Prostate gland (tissue), 2 donors: ENCODE data around the gene CD3E. TPM values are rescaled to one million over a fixed set of nuclear protein-coding genes. Genes with fewer than 3 reads are reported as not detected.

ENCODE experiments used
- DNase-seq: peaks from one replicate; pipeline ENCODE4 v3.0.0-alpha.2; 2019; ENCODE audit warnings: low spot score
- H3K27ac ChIP-seq, 2 donors: fragments of 200-600 bp; sonication (generic); 2 replicates each; pipeline ENCODE4 v1.5.1; 2017 to 2019
- H3K27me3 ChIP-seq: fragments of 200-600 bp; sonication (generic); replicated peaks from 2 replicates; pipeline ENCODE4 v1.5.1; 2019; ENCODE audit not compliant: insufficient read depth
- H3K36me3 ChIP-seq, 2 donors: fragments of 200-600 bp; sonication (generic); 1 replicate in 1 of 2; 2 replicates in 1 of 2; pipeline versions ENCODE4 v1.5.1 to v1.8.1; 2017 to 2019
- H3K4me1 ChIP-seq: fragments of 200-600 bp; sonication (generic); replicated peaks from 2 replicates; pipeline ENCODE4 v1.5.1; 2019
- H3K4me3 ChIP-seq, 2 donors: fragments of 200-600 bp; sonication (generic); 2 replicates each; pipeline ENCODE4 v1.5.1; 2017 to 2019
- H3K9me3 ChIP-seq: fragments of 200-600 bp; sonication (generic); 2 replicates; pipeline ENCODE4 v1.5.1; 2017
- CTCF ChIP-seq, 4 experiments: fragments of 200-600 bp in 2 of 4; fragments of 450-650 bp in 2 of 4; sonication (generic) in 2 of 4; IDR thresholded peaks; 1 replicate in 3 of 4; 2 replicates in 1 of 4; pipeline ENCODE4 v1.5.1; 2016 to 2019; ENCODE audit warnings: antibody characterized with exemption in 4 of 4, mild to moderate bottlenecking in 2 of 4, moderate library complexity in 2 of 4
- POLR2A ChIP-seq: fragments of 450-650 bp; IDR thresholded peaks from one replicate; pipeline ENCODE4 v1.6.1; 2016; ENCODE audit warnings: antibody characterized with exemption, mild to moderate bottlenecking
- POLR2AphosphoS5 ChIP-seq: sonication (generic); formaldehyde crosslinking; IDR thresholded peaks from one replicate; pipeline ENCODE4 v1.6.1; 2017; ENCODE audit warnings: antibody characterized with exemption
- WGBS: methylation state at CpG from one replicate; pipeline ENCODE4 v1.1.5; 2018; 5-methylcytosine and 5-hydroxymethylcytosine counted together
- intact Hi-C: fragments of 100-400 bp; cut with DNase I; formaldehyde crosslinking; loops from one replicate; pipeline ENCODE4 v1.14.2; 2022
- total RNA-seq, 2 donors: library from RNA; depleted of rRNA; stranded (reverse); fragments of >200 nt; gene quantifications; one replicate each; pipeline ENCODE4 v1.1.0, GENCODE V29; 2016

The CD3E gene
- total RNA-seq, 2 donors from 2014 or later = 2.8 to 4.6 TPM

GRCh38 chr11:118312328-118312727 lies 7.8 kb downstream of the CD3E start:
- TF ChIP-seq POLR2AphosphoS5 (no peak), CTCF (IDR thresholded peaks at IDR 0.05) (no peak), POLR2A (no peak)
- WGBS = 93% methylated on average over 2 of the region's 2 CpGs
- intact Hi-C loops = no loop called here
- Histone ChIP-seq H3K27me3 (no peaks in the 10 kb centered on the region), H3K36me3 (no peaks in the 10 kb centered on the region), H3K4me3 (no peak overlapping the region), H3K4me1 (peaks cover 2% of the 10 kb centered on the region), H3K9me3 (no peaks in the 10 kb centered on the region), H3K27ac (no peak overlapping the region)
- DNase-seq = no peak

GRCh38 chr11:118313242-118313641 lies 8.7 kb downstream of the CD3E start:
- intact Hi-C loops = no loop called here
- Histone ChIP-seq H3K36me3 (no peaks in the 10 kb centered on the region), H3K27ac (no peak overlapping the region), H3K27me3 (no peaks in the 10 kb centered on the region), H3K9me3 (no peaks in the 10 kb centered on the region), H3K4me1 (peaks cover 2% of the 10 kb centered on the region), H3K4me3 (no peak overlapping the region)
- 64% methylated on average over 4 of the region's 4 CpGs for WGBS
- DNase-seq = no peak
- TF ChIP-seq POLR2AphosphoS5 (no peak), CTCF (IDR thresholded peaks at IDR 0.05) (no peak), POLR2A (no peak)

- WGBS = 39% methylated on average over 7 of the region's 7 CpGs
- no peak overlapping the region for H3K4me3 ChIP-seq
- DNase-seq = no peak
- intact Hi-C loops = no loop called here
- TF ChIP-seq POLR2AphosphoS5 (no peak), POLR2A (no peak), CTCF (IDR thresholded peaks at IDR 0.05) (no peak)
- peaks cover 2% of the 10 kb centered on the region for H3K4me1 ChIP-seq
- no peaks in the 10 kb centered on the region for H3K27me3 ChIP-seq
- H3K36me3 ChIP-seq = no peaks in the 10 kb centered on the region
- no peak overlapping the region for H3K27ac ChIP-seq
- H3K9me3 ChIP-seq = no peaks in the 10 kb centered on the region
Measured at GRCh38 chr11:118314988-118315411, 10.5 kb downstream of the CD3E start.

- Histone ChIP-seq H3K27ac (no peak overlapping the region), H3K9me3 (no peaks in the 10 kb centered on the region), H3K4me3 (no peak overlapping the region), H3K36me3 (no peaks in the 10 kb centered on the region), H3K4me1 (peaks cover 2% of the 10 kb centered on the region), H3K27me3 (no peaks in the 10 kb centered on the region)
- DNase-seq = no peak
- intact Hi-C loops = no loop called here
- no peak for TF ChIP-seq POLR2AphosphoS5
- WGBS = 92% methylated on average over 4 of the region's 4 CpGs
Measured at GRCh38 chr11:118318124-118318523, 13.6 kb downstream of the CD3E start.

- Histone ChIP-seq H3K4me3 (no peak overlapping the region), H3K9me3 (no peaks in the 10 kb centered on the region), H3K27me3 (no peaks in the 10 kb centered on the region), H3K36me3 (no peaks in the 10 kb centered on the region), H3K4me1 (peaks cover 2% of the 10 kb centered on the region), H3K27ac (no peak overlapping the region)
- intact Hi-C loops = no loop called here
- WGBS = 83% methylated on average over 11 of the region's 11 CpGs
- DNase-seq = no peak
- no peak for TF ChIP-seq CTCF (IDR thresholded peaks at IDR 0.05)
- TF ChIP-seq POLR2AphosphoS5 = no peak
- TF ChIP-seq POLR2A = no peak
Measured at GRCh38 chr11:118318581-118319336, 14.2 kb downstream of the CD3E start.
